ENCODE data around the gene USP27X.

Gene USP27X

GRCh38 chrX:49884290-49884862 lies 5.1 kb downstream of the USP27X start:
- DNase-seq (ENCODE audit: low read depth, low spot score), result no peak

- DNase-seq (ENCODE audit: low read depth, low spot score), result no peak
Observed at GRCh38 chrX:49892542-49892941, 13.3 kb downstream of the USP27X start.

- DNase-seq (ENCODE audit: low read depth, low spot score), result no peak
Observed at GRCh38 chrX:49896951-49897350, 17.7 kb downstream of the USP27X start.

- no peak for DNase-seq (ENCODE audit: low read depth, low spot score)
Observed at GRCh38 chrX:49901048-49901447, 21.8 kb downstream of the USP27X start.

GRCh38 chrX:49910344-49910743 lies 31.1 kb downstream of the USP27X start:
- no peak for DNase-seq (ENCODE audit: low read depth, low spot score)

GRCh38 chrX:49912086-49912485 lies 32.8 kb downstream of the USP27X start:
- DNase-seq (ENCODE audit: low read depth, low spot score), result no peak

GRCh38 chrX:49912861-49913260 lies 33.6 kb downstream of the USP27X start:
- DNase-seq (ENCODE audit: low read depth, low spot score), result no peak

GRCh38 chrX:49915361-49916222 lies 36.3 kb downstream of the USP27X start:
- DNase-seq (ENCODE audit: low read depth, low spot score), result no peak

- no peak for DNase-seq (ENCODE audit: low read depth, low spot score)
Observed at GRCh38 chrX:49919617-49920016, 40.3 kb downstream of the USP27X start.

- DNase-seq (ENCODE audit: low read depth, low spot score), result no peak
Observed at GRCh38 chrX:49921109-49921508, 41.8 kb downstream of the USP27X start.

- DNase-seq (ENCODE audit: low read depth, low spot score), result peak; percentile 89
Observed at GRCh38 chrX:49922291-49923241, 43.3 kb downstream of the USP27X start, which contains the start of gene CLCN5. Gene CLCN5 (plus strand): TSS chrX:49922596. CDS start chrX:49925299, 2,703 bp downstream.

- DNase-seq (ENCODE audit: low read depth, low spot score), result no peak
Observed at GRCh38 chrX:49925176-49925575, 45.9 kb downstream of the USP27X start.

- DNase-seq (ENCODE audit: low read depth, low spot score), result no peak
Observed at GRCh38 chrX:49930039-49930438, 50.8 kb downstream of the USP27X start.

Measured in brain pericyte (primary cell).